HG02623 (cell line): ENCODE measurements around the gene LSM2.
"Not testable (repeated sequence)": the region's sequence is repeated elsewhere in the genome, so short reads cannot be mapped to it uniquely, and the experiment has no call there.

Experiments used
- ATAC-seq: cut with Tn5 transposase; IDR thresholded peaks from one replicate; pipeline ENCODE4 v1.9.1; 2021; ENCODE audit warnings: moderate library complexity; ENCODE audit not compliant: unreplicated experiment

LSM2 gene

GRCh38 chr6:31799781-31800180 lies 7.0 kb downstream of the LSM2 start:
- no peak for ATAC-seq

DNA sequence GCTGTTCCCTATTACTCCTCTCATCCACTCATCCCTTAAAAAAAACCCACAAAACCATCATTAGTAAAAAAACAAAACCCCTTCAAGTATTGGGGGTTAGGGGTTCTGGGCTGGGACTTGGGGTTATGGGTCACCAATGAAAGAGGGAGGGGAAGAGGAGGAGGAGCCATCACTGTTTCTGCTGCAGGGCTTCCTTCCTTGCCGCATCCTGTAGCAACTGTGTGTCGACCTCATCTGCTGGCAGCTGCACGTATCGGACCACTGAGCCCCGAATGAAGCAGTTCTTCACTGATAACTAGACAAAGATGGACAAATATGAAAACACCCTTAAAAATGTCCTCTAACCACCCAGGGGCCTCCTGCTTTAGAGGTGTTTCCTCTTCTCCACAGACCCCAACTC lies 9.2 kb downstream of the LSM2 start:
- ATAC-seq = no peak

DNA sequence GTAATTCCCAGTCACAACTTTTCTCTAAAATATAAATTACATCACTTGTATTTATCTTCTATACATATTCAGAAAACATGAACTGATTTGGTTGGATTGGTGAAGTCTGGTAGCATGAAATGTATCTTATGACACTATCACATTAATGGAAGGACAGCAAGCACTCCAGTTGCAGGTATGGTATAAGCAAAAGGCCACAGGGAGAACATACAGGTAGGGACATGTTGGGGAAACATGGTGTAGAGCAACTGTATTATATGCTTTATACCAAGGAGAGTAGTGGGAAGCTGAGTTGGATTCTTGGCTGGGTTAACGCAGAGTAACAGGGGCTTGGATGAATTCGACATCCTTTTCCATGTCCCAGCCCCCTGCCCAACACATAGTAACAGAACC lies 9.8 kb downstream of the LSM2 start:
- no peak for ATAC-seq

DNA sequence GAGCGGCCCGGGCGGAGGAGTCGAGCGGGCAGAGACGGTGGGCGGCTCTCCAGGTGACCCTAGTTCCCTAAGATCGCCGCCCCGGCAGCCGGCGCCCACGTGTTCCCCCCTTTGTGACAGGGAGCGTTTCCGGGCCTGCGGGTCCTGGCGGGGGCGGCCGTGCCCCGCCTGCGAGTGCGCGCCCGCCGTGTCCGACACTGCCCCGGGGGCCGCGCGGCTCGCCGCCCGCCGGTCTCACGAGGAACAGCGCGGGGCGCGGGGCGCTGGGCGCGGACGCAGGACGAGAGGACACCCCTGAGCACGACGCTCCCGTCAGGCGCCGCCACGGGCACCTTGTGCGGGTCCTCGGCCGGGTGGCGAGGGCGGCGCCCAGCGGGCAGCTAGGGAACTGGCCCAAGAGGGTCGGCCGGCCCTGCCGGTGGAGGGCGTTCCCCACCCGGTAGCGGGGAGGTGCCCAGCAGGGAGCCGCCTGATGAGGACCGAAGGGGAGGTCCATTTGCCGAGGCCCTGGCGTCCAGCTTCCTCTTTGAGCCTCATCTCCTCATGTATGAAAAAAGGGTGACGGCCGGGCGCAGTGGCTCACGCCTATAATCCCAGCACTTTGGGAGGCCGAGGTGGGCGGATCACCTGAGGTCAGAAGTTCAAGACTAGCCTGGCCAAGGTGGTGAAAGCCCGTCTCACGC lies 11.0 kb downstream of the LSM2 start, which contains the start of gene VARS1:
Gene VARS1 (minus strand): TSS at position 137 of the 683 bp plus-strand sequence. CDS start 535 bp downstream, outside the sequence.
- peak; percentile 72 for ATAC-seq

DNA sequence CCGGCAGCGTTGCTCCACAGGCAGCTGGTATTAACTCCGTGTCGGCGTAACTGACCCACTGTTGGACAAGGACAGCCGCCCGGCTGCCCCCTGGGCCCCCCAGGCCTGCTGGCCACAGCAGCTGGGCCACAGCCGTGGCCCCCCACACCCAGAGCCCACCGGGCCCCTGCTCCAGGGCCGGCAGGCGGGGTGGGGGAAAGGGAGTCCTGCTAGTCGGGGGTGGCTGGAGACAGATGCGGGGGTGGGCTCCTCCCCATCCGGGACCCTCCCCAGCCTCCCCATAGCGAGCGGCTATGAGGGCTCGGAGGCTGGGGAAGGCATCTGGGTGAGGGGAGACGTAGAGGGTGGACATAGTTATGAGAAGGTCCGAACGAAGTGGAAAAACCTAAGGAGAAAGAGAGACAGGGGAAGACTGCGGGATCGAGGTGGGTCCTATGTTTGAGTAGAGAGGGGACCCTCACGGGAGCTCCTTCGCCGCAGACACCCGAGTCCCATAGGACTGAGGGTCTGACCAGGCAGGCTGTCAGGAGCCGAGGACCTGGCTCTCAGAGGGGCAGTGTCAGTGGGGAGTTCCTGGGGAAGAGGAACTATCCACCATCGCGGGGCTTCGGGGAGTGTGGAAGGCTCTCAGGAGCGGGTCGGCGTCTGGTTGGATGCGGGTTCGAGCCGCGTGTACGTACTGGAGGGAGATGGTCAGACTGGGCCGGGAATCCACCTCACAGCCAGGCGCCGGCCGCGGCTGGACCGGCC lies 11.7 kb downstream of the LSM2 start:
- no peak for ATAC-seq

DNA sequence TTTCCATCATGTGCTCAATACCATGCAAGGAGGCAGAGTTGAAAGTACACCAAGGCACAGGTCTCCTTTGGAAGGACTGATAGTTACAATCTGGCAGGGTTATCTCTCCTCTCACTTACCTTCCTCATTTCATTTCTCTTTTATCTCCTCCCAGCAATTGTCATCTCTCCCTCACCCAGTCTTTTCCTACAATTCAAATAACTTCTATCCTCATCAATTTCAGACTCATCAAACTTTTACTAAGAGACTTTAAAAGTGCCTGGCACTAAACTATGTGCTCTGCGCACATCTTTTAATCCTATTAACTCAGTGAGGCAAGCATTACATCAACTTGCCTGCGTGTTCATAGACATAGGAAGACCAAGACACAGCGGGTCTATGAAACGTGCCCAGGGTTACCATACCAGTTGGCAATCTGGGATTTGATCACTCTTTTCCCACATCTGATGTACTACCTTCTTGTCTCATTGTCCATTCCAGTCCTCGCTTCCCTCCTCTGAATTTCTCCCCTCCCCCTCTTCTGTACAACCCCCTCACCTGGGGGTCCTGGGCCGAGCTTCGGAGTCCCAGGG lies 12.4 kb downstream of the LSM2 start:
- no peak for ATAC-seq

DNA sequence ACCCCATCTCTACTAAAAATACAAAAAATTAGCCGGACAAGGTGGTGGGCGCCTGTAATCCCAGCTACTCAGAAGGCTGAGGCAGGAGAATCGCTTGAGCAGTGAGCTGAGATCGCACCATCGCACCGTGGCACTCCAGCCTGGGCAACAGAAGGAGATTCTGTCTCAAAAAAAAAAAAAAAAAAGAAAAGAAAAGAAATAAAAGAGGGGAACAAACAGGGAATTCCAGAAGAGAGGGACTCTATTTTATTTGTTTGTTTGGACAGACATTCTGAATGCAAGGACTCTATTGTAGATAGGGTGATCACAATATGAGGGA lies 12.9 kb downstream of the LSM2 start:
- not testable (repeated sequence) for ATAC-seq

GRCh38 chr6:31792761-31793171 lies 14.0 kb downstream of the LSM2 start:
- no peak for ATAC-seq

DNA sequence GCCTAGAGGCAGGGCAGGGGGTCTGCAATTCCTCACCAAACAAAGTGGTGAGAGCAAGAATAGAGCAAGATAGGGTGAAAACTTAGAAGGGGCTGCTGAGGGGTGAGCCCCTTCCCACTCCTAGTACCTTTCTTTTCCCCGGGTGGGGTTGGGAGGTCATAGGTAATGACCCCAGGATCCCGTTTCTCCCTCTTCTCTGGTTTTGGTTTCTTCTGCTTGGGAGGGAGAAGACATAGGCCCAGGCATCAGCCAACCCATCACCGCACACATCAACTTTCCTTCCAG lies 14.7 kb downstream of the LSM2 start:
- ATAC-seq = no peak

- ATAC-seq = no peak
Observed at GRCh38 chr6:31791324-31792089, 15.3 kb downstream of the LSM2 start.

DNA sequence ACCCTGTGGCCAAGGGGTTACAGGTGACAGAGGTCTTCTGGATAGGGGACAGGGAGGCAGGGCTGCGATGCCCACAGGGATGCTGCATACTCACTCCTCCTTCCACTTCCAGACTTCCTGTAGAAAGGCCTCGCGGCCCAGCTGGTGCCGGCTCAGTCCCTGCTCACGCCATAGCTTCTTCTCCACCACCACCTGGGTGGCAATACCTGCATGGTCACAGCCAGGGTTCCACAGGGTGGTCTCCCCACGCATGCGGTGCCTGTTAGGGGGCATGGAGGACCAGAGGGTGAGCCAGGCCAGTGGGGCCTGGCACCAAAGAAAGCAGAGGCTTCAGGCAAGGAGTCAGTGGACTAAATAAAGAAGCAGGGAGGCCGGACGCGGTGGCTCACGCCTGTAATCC lies 21.3 kb downstream of the LSM2 start:
- no peak for ATAC-seq

GRCh38 chr6:31784098-31784925 lies 22.5 kb downstream of the LSM2 start:
- ATAC-seq = no peak

- no peak for ATAC-seq
Observed at GRCh38 chr6:31782126-31782855, 24.5 kb downstream of the LSM2 start.

DNA sequence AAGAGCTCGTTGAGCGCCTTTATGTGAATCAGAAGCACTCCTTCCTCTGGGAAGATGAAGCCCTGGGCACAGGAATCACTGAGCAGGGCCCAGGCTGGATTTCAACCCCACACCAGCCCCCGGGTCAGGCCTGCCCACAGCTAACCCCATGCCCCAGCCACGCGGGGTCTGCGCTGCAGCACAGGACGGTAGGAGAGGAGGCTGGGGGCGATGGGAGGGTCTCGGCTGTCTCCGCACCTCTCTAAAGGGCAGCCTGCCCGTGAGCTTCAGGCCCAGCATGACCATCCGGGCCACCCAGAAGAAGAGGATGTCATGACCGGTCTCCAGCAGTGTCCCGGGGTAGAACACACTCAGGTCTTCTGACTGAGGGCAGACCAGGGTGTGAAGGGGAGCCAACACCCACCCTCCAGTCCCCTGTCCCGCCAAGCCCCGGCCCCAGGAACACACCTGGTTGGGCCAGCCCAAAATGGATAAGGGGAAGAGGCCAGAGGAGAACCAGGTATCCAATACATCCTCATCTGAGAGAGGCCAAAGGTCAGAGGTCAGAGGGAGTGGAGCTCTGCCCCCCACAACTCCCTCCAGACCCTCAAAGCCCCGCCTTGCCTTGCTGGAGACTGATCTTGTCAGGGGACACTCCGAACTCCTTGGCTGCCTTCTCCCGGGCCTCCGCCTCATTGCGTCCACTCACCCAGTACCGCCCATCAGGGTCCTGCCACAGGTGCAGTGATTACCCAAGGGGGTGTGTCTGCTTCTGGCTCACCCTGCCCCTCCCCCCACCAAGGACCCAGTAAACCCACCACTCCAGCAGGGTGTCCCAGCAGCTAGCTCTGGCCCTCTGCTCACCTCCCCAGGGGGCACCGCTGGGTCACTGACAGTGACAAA lies 25.3 kb downstream of the LSM2 start:
- ATAC-seq = no peak

- no peak for ATAC-seq
Observed at GRCh38 chr6:31780507-31781243, 26.1 kb downstream of the LSM2 start.

DNA sequence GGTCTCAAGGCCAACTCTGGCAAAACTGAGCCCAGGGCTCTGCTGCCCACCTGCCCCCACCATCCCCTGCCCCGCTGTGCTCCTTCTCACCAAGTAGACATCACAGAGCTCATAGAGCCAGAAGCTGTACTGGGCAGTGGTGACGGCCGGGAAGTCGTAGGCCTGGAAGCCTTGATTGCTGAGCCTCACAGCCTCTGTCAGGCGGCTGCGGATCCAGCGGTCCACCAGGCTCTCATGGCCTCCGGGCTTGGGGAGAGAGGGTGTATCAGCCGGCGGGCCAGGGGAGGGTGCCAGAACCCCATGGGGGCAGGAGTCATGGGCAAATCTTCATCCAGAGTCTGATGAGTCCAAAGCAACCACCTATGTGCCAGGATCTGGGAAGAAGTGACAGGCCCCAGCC lies 26.9 kb downstream of the LSM2 start:
- ATAC-seq = no peak

- ATAC-seq = no peak
Observed at GRCh38 chr6:31778999-31779885, 27.5 kb downstream of the LSM2 start.

DNA sequence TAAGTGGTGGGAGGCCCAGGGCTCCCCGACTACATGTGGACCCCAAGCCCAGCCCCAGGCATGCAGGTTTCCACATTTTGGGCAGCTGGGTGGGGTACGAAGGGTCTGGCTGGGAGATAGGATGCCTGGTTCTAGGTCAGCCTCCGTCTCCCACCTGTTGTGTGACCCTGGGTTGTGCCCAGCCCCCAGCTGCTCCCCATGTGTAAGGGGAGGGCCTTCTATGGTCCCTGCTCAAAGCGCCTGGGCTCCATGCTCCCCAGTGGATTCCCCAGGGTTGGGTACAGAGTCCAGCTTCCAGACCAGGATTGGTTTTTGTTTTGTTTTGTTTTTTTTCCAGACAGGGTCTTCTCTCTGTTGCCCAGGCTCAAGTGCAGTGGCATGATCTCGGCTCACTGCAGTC lies 28.6 kb downstream of the LSM2 start:
- no peak for ATAC-seq
